NCI-H128 (cell line): Measurements from ENCODE around the gene TSPAN3.

Experiments used
- DNase-seq: peaks from one replicate; lab custom pipeline; 2025; ENCODE audit not compliant: unreplicated experiment; lab: John Stamatoyannopoulos, UW

Gene TSPAN3

DNA sequence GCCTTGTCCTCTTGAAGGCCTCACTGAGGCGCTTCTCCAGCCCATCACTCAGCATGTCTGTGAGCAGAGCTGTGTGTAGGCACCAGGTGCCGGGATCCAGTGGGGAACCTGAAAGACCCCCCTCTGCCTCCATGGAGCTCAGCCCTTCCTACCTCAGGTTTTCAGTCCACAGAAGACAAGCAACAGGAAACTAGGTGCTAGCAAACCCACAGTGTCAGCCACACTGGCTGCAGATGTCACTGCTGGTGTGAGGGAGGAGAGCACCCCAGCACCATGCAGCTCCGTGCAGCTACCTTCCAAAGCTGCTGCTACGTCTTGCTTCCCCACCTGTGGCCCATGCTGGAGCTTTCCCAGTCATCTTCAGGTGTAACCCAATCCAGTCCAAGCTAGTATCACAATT, 58.0 kb downstream of the TSPAN3 start:
- no peak for DNase-seq

DNA sequence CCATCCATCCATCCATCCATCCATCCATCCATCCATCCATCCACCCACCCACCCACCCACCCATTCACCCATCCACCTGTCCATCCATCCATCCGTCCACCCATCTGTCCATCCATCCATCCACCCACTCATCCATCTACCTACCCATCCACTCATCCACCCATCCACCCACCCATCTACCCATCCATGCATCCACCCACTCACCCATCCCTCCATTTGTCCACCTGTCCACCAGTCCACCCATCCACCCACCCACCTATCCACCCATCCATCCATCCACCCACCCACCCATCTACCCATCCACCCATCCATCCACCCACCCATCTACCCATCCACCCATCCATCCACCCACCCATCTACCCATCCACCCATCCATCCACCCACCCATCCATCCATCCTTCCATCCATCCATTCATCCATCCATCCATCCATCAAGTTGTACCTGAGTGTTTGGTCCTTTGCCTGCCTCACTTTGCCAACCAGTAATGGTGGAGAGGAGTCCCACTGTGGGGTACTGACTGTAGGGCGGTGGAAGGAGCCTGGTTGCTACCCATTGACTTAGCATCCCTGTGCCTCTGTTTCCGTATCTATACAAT, 58.7 kb downstream of the TSPAN3 start:
- DNase-seq, result no peak

DNA sequence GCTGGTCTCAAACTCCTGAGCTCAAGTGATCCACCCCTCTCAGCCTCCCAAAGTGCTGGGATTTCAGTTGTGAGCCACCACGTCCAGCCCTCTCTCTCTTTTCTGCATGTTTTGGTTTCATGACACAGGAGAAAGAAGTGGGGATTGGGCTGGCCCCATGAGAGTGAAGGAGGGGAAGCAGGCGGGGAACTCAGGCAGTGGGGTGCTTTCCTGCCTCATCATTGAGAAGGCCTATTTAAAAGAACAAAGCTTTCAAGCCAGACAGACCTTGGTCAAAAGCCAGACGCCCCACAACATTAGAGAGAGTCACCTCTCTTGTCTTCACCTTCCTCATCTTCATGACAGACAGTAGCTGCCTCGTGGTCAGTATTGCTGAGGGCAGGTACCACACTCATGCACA, 60.1 kb downstream of the TSPAN3 start:
- DNase-seq, result no peak

DNA sequence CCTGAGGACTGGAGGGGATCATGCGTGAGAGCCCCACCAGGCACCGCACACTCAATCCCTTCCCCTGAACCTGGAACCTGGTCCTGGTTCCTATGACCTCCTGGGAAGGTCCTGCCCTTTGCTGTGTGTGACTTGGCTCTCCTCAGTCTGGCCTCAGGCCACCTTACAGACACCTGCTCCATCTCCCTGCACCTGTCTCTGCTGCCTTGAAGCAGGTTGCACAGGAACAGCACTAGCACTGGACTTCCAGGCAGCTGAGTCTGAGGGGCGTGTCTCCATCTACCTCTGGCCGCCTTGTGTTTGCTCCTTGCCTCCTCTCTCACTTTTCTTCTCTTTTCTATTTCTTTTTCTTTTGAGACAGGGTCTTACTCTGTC, 60.6 kb downstream of the TSPAN3 start:
- no peak for DNase-seq

DNA sequence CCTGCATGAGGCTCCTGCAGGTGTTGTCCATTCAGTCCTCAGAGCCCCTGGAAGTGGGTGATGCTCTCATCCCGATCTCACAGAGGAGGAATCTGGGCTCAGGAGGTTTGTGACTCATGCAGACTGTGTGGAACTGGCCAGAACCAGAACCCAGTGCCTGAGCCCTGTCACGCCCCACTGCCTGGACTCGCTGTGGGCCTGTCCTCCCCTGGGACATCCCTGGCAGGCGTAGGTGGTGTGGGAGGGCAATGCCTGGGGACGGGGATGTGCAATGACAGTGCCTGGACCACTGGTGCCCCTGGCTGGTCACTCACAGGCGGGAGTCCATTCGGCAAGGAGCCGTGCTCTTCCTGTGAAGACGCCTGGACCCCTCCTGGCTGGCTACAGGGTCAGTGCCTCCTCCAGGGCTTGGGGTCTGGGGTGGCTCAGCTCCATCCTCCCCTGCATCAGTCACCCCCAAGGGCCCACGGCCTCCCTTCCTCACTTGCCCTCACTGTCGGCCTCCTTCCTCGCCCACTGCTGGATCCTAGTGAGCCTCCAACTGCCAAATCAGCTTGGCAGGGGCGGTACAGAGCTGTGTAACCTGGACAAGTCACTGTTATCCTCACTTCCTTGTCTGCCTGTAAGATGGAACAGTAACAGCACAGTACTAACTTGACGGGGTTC, 61.1 kb downstream of the TSPAN3 start:
- no peak for DNase-seq

DNA sequence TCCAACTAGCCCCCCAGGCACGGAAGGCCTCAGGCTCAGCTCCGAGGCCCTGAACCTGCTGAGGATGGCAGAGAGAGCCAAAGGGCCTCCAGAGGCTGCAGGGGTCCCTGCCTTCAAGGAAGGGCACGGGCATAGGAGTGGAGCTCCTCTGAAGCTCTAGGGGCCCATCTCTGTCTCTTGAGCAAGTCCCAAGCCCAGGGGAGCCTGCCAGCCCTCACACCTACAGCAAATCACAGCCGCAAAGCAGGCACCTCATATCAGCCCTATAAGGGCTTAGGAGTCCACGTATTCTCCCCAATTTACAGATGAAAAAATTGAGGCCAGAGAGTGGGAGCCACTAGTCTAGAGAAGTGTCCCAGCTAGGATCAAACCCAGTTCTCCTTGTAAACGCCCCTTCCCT, 61.7 kb downstream of the TSPAN3 start:
- DNase-seq, result no peak

DNA sequence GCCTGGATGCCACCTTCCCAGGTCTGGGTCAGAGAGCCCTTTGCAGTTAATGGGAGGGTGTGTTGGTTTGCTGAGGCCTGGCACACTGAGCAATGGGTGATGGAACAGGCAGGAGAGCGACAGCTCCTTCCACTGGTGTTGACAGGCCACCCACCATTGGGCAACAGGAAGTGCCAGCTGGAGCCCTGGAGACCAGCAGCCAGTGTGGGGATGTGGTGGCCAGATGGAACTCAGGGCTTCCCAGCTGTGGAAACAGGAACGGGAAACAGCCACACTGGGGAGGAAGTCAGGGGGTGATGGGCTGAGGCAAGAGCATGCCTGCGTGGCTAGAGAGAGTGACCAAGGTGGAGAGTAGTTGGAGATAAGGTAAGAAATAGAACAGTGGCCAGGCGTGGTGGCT, 66.7 kb downstream of the TSPAN3 start:
- no peak for DNase-seq

DNA sequence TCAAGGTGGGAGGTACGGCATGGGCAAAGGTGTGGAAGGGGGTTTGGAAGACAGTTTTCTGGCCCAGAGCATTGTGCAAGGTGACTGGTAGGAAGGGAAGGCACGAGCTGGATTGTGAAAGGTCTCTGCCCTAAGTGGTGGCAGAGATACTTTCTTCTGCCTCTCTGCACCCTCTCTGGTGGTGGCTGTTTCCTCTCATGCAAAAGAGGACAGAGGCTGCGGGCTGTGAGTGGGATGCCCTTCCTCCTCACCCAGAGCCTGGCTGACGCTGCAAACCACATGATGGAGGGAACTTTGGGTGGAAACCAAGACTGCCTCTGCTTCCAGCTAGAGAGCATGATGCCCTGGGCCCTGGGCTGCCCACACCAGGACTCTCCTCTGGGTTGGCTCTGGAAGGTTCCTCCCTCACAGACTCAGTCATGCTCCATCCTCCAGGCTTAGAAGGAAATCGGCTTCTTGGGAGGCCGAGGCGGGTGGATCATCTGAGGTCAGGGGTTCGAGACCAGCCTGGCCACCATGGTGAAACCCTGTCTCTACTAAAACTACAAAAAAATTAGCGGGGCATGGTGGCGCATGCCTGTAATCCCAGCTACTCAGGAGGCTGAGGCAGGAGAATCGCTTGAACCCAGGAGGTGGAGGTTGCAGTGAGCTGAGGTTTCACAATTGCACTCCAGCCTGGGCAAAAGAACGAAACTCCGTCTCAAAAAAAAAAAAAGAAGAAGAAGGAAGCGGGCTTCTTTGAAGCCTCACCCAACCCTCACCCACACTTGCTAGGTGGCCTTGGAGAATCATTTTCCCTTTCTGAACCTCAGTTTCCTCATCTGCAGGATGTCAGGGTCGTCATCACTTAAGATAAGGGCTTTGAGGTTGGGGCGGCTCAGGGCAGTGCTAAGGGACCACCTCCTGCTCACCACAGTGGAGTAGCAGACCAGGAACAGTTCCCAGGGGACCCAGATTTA, 67.7 kb downstream of the TSPAN3 start:
- DNase-seq, result no peak

DNA sequence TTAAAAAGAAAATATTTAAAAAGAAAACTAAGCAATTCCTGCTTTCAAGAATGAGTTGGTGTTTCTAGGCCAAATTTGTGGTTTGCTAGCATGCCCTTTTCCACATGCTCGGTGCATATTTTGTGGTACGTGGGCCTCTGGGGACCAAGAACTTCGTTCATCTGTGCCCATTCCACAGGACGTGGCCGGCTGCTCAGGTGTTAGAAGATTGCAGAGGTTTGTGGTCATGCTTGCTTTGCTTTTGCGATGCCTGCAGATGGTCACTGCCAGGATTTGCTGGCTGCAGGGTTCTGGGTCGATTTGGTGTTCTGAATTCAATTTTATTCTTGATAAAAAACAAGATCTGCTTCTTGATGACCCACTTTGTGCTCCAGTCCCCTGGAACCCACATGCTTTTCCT, 68.5 kb downstream of the TSPAN3 start:
- DNase-seq, result no peak

DNA sequence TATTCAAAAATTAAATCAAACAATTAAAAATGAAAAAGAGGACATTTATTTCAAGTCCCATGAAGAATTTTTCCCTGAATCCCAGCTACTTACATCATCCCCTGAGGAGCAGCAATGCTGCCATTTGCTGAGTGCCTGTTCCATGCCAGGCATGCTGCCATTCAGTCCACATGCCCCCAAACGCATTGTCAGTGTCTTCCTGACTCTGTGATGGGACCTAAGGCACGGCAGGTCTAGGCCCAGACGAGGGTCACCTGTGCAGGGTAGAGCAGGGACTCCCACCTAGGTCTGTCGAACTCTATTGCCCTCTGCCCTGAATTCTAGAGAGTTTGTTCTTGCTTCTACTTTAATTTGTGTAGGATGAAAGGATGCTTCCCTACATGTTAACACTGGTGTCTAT, 68.9 kb downstream of the TSPAN3 start:
- no peak for DNase-seq

DNA sequence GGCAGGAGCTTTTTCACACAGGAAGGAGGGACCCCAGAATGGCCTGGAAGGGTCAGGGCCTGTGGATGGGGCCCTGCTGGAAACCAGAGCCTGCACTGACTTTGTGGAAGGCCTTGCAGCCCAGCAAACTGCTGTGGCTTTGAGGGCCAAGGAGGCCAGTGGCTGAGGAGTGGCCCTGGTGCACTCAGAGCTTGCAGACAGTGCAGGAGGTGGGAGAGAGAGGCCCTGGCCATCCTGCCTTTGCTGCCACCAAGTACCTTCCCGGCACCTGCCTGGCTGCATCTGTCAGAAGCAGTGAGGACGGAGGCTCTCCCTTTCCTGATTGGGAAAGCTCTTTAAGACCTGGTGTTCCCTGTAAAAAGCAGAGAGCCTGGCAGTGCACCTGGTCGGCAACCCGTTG, 69.6 kb downstream of the TSPAN3 start:
- DNase-seq, result no peak

DNA sequence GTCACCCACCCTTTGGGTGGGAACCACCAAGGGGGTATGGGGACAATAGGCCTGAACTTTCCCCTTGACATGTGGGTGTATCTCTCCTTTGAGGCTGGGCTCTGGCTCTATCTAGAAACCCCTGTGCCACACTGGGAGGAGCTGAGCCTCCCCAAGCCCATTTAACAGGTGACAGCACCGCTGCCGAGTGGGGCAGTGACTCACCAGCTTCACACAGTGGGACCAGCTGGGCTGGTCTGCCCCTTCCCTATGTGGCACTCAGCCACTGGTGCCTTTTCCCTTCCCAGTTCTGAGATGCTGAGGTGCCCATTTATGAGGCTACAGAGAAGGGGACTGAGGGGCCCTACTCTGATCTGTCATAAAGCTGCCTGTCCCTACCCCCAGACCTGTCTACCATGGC, 70.9 kb downstream of the TSPAN3 start:
- DNase-seq, result no peak

DNA sequence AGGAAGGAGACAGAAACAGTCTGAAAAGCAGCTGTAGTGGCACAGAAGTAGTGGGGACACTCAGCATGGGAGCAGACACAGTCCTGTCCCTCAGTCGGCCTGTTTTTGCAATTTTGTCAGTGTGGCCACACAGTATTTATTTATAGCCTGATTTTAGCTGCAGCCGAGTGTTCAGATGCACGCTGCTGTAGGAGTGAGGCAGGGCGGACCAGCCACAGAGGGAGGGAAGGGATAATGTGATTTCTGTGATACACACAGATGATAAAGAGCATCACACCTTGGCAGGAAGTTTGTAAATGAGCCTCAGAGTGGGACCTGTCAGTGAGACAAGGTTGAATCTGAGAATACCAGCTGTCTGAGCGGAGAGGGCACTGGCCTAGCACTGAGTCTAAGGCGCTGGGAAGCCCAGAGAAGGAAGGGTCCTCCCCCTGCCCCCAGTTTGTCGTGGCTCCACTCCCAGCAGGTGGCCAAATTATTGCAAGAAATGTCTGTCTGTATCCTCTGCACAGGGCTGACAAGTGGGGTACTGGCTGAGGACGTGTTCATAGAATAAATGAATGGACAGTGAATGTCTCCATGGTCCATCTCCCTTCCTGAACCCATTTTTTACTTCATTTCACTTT, 72.1 kb downstream of the TSPAN3 start:
- DNase-seq, result no peak

DNA sequence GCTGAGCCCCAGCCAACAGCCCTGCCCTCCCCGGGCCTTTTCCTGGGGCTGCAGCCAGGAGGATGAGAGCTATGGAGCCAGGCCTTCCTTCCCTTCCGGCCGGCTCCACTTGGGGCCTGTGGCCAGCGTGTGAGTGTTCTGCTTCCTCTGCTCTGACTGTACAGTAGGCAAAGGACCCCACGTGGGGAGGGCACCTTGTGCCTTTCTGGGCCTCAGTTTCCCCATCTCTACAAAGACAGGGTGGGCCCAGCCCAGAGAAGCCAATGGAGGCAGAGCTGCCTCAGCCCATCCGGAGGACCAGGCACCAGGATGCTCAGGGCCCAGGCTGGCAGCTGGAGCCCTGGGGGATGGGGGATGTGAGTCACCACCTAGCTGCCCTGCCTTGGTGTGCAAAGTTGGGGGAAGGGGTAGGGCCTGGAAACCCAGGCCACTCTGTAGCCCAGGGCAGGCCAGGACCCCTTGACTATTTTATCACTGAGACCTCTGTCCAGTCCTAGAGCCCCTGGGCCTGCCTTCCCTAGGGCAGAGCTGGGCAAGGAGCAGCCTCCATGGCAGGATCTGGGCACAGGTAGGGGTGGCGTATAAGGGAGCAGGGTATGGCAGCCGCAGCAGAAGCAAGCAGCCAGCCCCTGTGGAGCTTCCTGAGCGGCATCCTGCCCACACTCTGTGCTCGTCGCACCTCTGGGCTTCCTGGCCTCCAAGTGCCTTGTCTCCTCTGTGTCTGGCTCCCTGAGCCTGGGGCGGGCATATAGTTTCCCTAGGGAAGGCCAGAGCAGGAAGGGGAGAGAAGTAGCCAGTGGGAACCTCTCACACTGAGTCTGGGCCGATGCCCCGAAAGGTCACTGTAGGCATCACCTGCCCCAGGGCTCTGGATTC, 74.1 kb downstream of the TSPAN3 start:
- DNase-seq, result no peak

DNA sequence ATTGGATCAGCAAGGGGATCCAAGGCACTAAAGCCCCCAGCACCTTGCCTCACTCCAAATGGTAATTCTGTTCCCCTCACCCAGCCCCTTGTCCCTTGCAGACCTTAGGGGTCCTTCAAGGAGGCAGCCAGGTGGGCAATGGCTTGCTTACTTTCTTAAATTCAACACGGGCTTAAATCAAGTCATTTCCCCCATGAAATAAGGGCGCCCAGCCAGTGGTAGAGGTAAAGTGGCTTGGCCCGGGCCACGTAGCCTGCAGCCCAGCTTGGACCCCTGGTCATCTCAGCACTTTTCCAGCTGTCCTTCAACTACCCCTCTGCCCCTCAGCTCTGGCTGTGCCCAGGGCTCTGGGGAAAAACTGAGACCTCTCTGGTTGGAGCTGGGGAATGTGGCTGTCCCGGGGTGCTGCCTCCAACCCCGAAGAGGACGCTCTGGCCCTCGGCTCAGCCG, 74.8 kb downstream of the TSPAN3 start:
- no peak for DNase-seq

DNA sequence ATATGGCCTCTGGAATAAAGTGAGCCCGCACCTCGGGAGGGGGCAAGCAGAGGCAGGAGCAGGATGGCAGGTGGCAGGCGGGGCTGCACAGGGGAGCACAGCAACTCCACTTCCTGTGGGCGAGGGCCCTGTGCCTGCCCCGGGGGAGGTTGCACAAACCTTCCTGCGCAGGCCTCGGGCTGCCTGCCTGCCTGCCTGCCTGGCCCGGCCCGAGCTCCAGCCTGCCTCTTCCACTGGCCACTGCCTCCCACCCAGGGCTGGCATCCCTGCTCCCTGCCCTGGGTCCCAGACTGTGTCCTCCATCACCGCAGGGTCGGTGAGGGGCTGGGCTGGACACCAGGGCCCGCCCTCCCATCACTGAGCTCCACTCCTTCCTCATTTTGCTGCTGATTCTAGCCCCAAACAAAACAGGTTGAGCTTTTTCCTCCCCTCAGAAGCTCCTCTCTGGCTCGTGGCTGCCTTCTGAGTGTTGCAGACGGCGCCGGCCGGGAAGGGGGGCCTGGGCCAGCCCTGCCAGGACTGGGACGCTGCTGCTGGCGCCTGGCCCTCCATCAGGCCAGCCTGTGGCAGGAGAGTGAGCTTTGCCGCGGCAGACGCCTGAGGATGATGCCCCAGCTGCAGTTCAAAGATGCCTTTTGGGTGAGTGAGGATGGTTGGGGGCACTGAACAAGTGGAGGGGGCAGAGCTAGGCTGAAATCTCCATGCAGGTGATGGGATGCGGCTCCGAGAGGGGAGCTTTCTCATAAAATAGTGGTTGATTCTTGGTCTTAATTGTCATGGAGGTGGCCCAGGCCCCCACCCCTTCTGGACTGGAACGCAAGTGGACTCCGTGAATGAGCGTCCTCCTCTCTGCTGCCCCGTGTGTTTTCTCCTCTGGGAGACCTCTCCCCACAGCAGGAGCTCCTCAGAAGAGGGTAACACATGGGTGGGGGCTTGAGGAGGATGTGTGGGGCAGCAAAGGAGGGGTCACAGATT, 75.7 kb downstream of the TSPAN3 start, which contains the start of gene PSTPIP1:
Gene PSTPIP1, plus strand, starts transcription at position 156 of the 975 bp plus-strand sequence. Its CDS starts 448 bp downstream, at position 604.
- no peak for DNase-seq

DNA sequence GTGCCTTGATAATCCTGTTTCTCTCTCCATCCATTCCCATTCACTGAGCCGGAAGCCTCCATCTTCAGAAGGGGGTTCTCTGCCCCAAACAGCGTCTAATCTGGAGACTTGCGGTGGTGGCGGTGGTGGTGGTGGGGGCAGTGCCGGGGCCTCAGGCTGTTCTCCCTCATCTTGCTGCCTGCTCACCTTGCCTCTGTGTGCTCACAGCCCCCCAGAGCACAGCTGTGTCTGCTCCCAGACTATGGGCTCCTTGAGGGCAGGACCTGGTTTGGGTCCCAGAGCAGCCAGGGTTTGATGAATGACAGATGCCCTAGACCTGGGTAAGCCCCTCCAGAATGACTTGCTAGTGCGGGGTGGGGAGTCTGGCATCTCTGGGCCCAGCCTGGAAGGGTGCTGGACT, 76.4 kb downstream of the TSPAN3 start:
- no peak for DNase-seq

DNA sequence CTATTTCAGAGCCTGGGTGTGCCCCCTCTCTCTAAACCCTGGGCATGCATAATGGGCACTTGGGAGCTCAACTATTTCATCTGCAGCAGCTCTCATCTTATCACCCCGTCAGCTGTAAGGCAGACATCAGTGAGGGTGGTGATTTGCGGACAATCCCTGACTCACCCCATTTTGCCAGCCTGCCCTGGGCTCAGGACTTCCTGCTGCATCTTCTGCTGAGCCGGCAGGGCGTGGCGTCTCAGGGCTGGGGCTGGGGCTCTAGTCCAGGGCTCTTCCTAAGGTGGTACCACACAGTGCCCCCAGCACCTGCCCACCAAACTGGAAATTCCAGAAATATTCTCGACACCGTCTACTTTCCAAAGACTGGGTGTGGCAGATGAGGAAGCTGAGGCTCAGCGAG, 76.9 kb downstream of the TSPAN3 start:
- DNase-seq, result no peak

DNA sequence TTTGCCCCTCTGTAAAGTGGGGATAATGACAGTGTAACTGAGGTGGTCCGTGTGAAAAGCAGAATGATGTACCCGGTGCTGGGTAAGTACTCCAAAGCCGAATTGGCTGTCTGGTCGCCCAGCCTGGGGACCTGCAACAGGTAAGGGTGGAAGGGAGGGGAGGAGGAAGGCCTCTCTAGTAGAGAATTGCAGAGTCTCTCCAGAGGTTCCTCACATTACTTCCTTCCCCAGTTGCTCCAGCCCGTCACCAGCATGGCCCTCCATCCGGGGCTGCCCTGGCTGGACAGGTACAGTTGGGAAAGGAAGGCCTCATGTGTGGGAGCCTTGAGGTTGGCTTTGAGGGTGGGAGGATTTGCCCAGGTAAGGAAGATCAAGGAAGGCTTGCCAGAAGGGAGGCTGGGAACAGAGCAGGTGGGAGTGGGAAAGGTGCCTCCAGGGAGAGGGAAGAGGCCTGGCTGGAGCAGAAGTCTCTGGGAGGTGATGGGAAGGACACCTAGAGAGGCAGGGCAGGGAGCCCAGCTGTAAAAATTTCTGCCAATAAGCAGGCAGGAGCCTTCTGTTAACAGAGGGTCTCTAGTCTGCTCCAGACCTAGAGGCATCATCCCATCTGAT, 77.7 kb downstream of the TSPAN3 start:
- DNase-seq, result no peak
